PFSK-1 (cell line): ENCODE data around the gene DNAJC6.

Experiments
- FOXP2 ChIP-seq: optimal IDR thresholded peaks from 2 replicates; pipeline ENCODE3; 2011; ENCODE audit warnings: borderline replicate concordance, control low read depth, inconsistent platforms; ENCODE audit not compliant: insufficient read depth; ENCODE audit errors: extremely low read length, extremely low read depth
- POLR2AphosphoS5 ChIP-seq: IDR thresholded peaks from 2 replicates; pipeline ENCODE4 v1.6.1; 2012; ENCODE audit warnings: low read depth, mild to moderate bottlenecking, control low read depth, low read length, moderate library complexity
- SIN3A ChIP-seq: IDR thresholded peaks from 2 replicates; pipeline ENCODE4 v1.6.1; 2012; ENCODE audit warnings: mild to moderate bottlenecking, low read length, moderate library complexity, borderline replicate concordance; ENCODE audit not compliant: insufficient read depth
- TAF1 ChIP-seq: IDR thresholded peaks from 2 replicates; pipeline ENCODE4 v1.6.1; 2012; ENCODE audit warnings: low read length, control low read depth, borderline replicate concordance; ENCODE audit not compliant: insufficient read depth
- TF ChIP-seq, protein P1 (sequence below), 2 experiments: IDR thresholded peaks; 2 replicates each; pipeline versions ENCODE4 v1.6.1 to v1.8.0; 2011 to 2012; ENCODE audit warnings: low read depth in 2 of 2, low read length in 2 of 2, control low read depth in 1 of 2, inconsistent platforms in 1 of 2, mild to moderate bottlenecking in 1 of 2, moderate library complexity in 1 of 2; ENCODE audit not compliant: insufficient read depth in 1 of 2

DNA sequence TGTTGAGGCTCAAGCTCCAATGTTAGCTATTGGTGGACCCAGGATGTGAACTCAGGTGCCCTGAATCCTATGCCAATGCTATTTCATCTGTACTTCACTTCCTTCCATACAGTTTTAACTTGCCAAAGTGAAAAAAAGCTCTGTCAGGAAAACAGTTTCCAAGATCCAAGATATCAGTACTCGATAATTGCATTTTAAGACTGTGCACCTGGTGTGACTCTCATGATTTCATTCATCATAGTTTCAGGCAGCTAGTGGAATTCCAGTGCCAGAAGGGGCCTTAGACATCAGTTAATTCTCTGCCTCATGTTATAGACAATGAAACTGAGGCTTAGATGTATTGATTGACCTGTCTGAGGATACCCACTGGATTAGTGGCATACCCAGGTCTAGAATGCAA is 84.6 kb downstream of the DNAJC6 start:
- TF ChIP-seq POLR2AphosphoS5 = no peak
- no peak for TF ChIP-seq SIN3A
- TF ChIP-seq TAF1 = no peak
- TF ChIP-seq, protein P1, sequence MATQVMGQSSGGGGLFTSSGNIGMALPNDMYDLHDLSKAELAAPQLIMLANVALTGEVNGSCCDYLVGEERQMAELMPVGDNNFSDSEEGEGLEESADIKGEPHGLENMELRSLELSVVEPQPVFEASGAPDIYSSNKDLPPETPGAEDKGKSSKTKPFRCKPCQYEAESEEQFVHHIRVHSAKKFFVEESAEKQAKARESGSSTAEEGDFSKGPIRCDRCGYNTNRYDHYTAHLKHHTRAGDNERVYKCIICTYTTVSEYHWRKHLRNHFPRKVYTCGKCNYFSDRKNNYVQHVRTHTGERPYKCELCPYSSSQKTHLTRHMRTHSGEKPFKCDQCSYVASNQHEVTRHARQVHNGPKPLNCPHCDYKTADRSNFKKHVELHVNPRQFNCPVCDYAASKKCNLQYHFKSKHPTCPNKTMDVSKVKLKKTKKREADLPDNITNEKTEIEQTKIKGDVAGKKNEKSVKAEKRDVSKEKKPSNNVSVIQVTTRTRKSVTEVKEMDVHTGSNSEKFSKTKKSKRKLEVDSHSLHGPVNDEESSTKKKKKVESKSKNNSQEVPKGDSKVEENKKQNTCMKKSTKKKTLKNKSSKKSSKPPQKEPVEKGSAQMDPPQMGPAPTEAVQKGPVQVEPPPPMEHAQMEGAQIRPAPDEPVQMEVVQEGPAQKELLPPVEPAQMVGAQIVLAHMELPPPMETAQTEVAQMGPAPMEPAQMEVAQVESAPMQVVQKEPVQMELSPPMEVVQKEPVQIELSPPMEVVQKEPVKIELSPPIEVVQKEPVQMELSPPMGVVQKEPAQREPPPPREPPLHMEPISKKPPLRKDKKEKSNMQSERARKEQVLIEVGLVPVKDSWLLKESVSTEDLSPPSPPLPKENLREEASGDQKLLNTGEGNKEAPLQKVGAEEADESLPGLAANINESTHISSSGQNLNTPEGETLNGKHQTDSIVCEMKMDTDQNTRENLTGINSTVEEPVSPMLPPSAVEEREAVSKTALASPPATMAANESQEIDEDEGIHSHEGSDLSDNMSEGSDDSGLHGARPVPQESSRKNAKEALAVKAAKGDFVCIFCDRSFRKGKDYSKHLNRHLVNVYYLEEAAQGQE (IDR thresholded peaks at IDR 0.05; ENCODE audit: insufficient read depth in 1 of 2, low read depth in 2 of 2, low read length in 2 of 2) = no peak
- TF ChIP-seq FOXP2 = no peak
